Bone marrow (tissue), 2 donors: ENCODE measurements around the gene ATP2C1.
"Not testable (repeated sequence)": the region's sequence is repeated elsewhere in the genome, so short reads cannot be mapped to it uniquely, and the experiment has no call there.

ENCODE experiments used
- DNase-seq, 2 donors: peaks; one replicate each; lab custom pipeline; 2025; lab: John Stamatoyannopoulos, UW

ATP2C1 gene

GRCh38 chr3:130939753-130940152 is 45.9 kb downstream of the ATP2C1 start:
- DNase-seq = no peak

DNA sequence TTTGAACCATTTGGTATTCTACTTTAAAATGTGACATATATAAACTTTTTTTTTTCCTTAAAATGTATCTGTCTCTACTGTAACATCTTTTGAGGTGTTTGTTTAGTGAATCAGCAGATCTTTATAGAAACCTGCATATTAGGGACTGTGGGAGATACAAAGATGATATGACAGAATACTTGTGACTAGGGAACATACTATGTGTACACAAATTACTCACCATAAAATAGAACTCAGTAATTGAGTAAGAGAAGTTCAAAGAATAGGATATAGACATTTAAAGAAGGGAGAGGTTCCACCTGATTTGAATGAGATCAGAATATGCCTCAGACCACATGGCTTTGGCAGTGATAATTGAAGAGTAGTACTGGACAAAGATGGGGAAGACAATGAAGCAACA is 47.9 kb downstream of the ATP2C1 start:
- DNase-seq = no peak

DNA sequence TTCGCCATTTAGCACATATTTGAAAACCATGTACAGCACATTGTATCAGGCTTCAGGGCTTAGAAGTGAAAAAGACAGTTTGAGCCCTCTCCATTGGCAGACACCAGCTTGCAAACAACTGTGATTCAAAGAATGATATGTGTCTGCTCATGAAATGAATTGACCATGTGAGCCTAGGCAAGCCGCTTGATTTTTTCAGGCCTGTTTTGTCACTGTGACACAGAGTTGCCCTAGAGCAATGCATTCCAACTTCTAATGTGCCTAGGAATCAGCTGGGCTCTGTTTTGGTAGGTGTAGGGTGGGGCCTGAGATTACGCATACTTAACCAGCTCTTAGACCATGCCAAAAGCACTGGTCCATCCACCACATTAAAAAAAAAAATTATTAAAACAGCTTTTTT is 53.0 kb downstream of the ATP2C1 start:
- no peak for DNase-seq

GRCh38 chr3:130948001-130948773 is 54.3 kb downstream of the ATP2C1 start:
- no peak for DNase-seq

GRCh38 chr3:130948929-130949328 is 55.0 kb downstream of the ATP2C1 start:
- no peak for DNase-seq

DNA sequence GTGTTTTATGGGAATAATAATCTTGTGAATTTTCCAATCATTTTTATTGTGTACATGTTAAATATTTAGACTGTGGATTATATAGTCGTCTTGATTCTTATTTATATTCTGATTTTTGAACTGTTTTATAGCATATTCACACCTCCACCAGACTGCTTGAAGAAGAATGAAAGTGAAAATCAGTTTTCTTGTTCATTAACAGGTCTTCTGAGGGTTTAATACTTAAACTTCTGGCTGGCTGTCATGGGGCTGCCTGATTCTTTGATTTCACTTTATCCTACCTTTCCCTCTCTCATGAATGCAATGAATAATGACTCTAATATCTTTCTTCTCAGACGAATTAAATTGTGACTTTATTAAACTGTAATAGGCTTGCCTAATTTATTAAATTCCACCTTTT is 56.2 kb downstream of the ATP2C1 start:
- no peak for DNase-seq

DNA sequence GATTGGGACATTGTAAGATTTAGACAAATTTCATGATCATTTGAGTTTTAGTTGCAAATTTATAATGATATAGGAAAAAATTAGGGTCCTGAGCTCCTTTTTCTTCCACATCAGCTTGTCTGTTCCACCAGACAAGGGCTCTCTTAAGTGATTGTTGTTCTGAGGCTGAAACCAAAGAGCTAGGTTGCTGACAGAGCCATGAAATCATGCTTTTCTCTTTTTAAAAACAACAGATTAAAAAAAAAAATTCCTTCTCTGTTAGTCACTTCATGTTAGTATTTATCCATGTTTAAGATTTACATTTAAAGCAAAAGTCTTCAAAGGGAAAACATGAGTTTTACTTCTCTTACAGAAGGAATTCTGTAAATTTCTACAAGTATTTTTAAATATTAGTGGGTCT is 56.8 kb downstream of the ATP2C1 start:
- no peak for DNase-seq

DNA sequence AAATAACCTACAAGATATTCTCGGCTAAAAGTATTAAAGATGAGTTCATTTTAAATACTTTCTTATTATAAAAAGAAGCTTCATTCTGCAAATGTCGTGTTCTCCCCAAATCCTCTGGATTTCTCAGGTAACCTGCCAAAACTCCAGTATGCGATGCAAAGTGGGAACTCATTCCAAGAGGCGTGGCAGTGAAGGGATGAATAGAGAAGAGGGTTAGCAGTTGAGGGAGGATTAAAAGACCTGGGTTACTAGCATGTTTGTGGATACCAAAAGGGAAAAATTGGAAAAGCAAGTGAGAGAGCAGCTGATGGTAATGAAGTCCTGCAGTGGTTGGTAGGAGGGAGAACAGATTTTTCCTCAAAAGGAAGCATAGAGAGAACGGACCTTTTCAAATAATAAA is 61.6 kb downstream of the ATP2C1 start:
- DNase-seq = no peak

- no peak for DNase-seq
Measured at GRCh38 chr3:130956281-130956680, 62.4 kb downstream of the ATP2C1 start.

DNA sequence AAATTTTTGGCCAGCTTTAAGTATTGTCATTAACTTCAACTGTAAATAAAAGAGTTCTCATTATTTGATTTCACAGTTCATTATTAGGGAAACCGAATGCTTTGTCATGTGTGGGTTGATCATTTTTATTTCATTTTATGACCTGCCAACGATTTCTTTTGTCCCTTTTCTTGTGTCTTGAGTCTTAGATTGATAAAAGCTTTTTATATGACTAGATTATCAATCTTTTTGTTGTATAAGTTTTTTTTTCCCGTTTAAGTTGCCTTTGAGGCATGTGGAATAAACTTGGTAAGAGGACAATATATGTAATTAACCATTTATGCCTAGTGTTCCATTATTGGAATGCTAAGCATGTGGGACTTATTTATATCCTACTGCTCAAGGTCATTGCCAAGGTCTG is 62.8 kb downstream of the ATP2C1 start:
- DNase-seq = no peak

GRCh38 chr3:130960139-130960795 is 66.4 kb downstream of the ATP2C1 start:
- DNase-seq = no peak

GRCh38 chr3:130961458-130961857 is 67.6 kb downstream of the ATP2C1 start:
- DNase-seq = no peak

DNA sequence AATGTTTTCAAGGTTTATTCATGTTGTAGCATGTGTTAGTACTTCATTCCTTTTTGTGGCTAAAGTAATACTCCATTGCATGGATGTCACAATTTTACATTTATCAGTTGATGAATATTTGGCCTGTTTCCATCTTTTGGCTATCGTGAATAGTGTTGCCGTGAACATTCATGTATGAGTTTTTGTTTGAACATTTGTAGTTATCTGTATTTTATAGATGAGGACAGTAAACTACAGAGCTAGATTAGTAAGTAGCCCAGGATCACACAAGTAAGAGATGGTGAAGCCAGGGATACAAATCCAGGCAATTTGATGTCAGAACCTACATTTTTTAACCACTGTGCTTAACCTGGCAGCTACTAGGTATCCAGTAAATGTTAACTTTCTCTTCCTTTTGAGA is 69.6 kb downstream of the ATP2C1 start:
- no peak for DNase-seq

DNA sequence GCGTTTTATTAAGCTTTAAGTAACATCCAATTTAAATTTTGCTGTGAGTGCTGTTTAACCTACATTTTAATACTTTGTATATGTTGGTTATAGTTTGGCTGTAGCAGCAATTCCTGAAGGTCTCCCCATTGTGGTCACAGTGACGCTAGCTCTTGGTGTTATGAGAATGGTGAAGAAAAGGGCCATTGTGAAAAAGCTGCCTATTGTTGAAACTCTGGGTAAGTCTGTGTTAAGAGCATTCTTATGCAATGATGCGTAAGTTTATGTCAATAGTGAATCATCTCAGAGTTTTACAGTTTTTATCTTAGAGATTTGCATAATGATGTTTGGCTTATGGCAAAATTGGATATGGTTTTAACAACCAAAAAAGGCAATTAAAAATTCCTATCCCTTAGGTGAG is 70.0 kb downstream of the ATP2C1 start:
- DNase-seq = no peak

DNA sequence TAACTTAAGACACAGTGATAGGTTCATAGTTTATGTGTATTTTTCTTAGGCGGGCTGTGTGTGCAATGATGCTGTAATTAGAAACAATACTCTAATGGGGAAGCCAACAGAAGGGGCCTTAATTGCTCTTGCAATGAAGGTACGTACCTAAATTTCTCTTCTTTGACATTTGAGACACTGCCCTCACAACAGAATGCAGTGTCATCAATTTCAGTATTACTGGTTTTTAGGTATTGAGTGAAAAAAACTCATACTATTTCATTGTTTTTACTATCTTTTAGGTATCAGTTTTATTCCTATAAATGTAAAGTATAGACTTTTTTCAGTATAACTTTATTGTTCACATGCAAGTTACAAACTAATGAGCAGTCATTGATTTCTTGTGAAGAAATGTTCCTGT is 73.4 kb downstream of the ATP2C1 start:
- DNase-seq = no peak

DNA sequence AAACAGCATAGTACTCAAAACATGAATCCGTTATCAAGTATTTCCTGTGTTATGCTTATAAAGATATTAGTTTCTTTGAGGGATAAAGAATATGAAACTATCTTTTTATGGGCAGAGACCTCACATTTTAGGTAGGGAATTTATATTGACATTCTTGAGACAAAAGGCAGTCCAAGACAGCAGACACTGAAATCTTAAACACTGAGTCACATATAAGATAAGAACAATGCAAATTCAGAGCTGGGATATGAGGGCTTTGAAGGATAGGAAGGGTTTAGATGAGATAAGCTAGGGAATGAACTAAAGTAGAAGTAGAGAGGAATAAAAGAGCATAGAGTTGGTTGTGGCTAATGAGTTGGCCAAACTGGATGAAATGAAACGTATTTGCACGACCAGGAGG is 74.3 kb downstream of the ATP2C1 start:
- no peak for DNase-seq

- DNase-seq = no peak
Measured at GRCh38 chr3:130969621-130970020, 75.7 kb downstream of the ATP2C1 start.

GRCh38 chr3:130971208-130971607 is 77.3 kb downstream of the ATP2C1 start:
- no peak for DNase-seq

- not testable (repeated sequence) for DNase-seq
Measured at GRCh38 chr3:130972592-130972991, 78.7 kb downstream of the ATP2C1 start.

DNA sequence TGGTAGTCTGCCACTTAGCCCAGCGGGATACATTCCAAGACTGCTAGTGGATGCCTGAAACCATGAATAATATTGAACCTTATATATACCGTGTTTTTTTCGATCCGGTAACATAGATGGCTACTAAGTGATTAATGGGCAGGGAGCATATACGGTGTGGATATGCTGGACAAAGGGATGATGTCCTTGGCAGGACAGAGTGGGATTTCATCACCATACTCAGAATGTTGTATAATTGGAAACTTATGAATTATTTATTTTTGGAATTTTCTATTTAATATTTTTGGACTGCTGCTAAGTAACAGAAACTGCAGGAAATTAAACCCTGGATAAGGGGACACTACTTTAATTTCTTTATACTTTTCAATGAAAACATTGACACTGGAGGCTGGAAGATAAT is 79.5 kb downstream of the ATP2C1 start:
- no peak for DNase-seq

- no peak for DNase-seq
Measured at GRCh38 chr3:130974201-130974600, 80.3 kb downstream of the ATP2C1 start.

DNA sequence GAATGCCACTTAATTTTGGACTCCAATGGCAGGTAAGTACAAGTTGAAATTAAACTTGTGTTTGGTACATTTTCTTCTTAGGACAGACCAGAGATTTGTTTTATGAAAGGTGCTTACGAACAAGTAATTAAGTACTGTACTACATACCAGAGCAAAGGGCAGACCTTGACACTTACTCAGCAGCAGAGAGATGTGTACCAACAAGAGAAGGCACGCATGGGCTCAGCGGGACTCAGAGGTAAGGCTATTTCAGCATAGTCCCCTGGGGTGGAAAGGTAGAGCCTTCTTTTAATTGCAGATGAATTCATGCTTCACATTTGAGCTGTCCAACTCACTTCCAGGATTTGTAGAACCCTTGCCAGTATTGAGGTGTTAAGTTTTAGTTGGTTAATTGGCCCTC is 81.4 kb downstream of the ATP2C1 start:
- no peak for DNase-seq

DNA sequence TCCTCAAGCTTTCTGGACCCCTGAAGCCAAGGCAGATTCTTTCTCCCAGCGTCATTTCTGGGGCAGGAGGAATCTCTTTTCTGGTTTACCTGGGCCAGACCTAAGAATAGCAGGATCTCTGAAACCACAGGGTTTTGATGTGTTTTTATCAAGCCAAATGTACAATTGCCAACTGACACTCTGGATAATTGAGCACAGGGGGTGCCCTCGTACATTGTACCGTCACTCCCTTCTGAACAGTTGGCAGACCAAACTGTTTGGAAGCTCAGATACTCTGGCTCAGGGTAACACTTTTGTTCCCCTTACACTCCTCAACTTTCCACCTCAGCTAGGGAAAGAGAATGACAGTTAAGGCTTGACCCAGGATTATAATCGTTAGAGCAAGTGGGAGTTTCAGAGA is 82.8 kb downstream of the ATP2C1 start:
- DNase-seq = no peak

GRCh38 chr3:130979117-130979516 is 85.2 kb downstream of the ATP2C1 start:
- DNase-seq = no peak
